SH-SY5Y (cell line): ENCODE data around the gene DGKQ.

Experiments used
- GATA2 ChIP-seq: IDR thresholded peaks from 2 replicates; pipeline ENCODE4 v1.6.1; 2011; ENCODE audit warnings: mild to moderate bottlenecking, low read depth, low read length
- GATA3 ChIP-seq: IDR thresholded peaks from 2 replicates; pipeline ENCODE4 v1.6.1; 2011; ENCODE audit warnings: low read depth, mild to moderate bottlenecking, low read length, moderate library complexity

GRCh38 chr4:932713-933070 is 40.7 kb downstream of the DGKQ start:
- no peak for TF ChIP-seq GATA3
- no peak for TF ChIP-seq GATA2
